GM21717 (cell line): ENCODE data around the gene ARFGAP3.

Source experiments
- ATAC-seq: cut with Tn5 transposase; IDR thresholded peaks from one replicate; pipeline ENCODE4 v1.9.1; 2021; ENCODE audit warnings: mild to moderate bottlenecking, moderate library complexity; ENCODE audit not compliant: unreplicated experiment

Gene ARFGAP3, protein sequence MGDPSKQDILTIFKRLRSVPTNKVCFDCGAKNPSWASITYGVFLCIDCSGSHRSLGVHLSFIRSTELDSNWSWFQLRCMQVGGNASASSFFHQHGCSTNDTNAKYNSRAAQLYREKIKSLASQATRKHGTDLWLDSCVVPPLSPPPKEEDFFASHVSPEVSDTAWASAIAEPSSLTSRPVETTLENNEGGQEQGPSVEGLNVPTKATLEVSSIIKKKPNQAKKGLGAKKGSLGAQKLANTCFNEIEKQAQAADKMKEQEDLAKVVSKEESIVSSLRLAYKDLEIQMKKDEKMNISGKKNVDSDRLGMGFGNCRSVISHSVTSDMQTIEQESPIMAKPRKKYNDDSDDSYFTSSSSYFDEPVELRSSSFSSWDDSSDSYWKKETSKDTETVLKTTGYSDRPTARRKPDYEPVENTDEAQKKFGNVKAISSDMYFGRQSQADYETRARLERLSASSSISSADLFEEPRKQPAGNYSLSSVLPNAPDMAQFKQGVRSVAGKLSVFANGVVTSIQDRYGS

DNA sequence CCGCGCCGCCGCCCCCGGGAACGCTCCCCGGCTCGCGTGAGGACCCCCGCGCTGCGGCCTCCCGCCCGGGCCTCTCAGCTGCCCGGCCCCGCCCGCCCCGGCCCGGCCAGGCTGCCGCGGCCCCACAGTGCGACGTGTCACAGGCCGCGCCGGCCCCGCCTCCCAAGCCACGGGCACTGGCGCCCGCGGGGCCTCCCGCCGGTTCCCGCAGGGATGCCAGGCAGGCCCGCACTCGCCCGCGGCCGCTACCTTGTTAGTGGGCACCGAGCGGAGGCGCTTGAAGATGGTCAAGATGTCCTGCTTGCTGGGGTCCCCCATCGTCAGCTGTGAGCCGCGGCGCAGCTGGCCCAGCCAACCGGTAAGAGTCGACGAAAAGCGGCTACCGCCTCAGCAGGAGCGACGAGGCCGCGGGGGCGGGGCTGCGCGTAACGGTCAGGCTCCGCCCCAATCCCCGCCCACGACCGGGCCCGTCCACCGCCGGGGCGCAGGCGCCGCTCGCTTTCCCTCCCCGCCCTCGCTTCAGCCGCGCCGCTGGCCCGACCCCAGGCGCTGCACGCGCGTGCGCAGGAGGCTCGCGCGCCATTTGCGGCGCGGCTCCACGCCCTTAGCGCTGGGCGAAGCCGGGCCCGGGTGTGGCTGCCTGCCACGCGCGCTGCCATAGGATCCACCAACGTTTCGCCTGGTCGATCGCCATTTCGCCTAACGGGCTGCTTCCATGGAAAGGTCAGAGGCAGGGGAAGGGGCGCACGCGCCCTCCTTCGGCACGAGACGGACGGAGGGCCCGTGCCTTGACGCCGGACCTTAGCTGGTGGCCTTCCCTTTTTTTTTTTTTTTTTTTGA lies at the start of gene ARFGAP3:
Gene ARFGAP3 (minus strand): TSS at position 409 of the 840 bp plus-strand sequence. CDS start 91 bp downstream, at position 318.
- ATAC-seq = peak; percentile 61

DNA sequence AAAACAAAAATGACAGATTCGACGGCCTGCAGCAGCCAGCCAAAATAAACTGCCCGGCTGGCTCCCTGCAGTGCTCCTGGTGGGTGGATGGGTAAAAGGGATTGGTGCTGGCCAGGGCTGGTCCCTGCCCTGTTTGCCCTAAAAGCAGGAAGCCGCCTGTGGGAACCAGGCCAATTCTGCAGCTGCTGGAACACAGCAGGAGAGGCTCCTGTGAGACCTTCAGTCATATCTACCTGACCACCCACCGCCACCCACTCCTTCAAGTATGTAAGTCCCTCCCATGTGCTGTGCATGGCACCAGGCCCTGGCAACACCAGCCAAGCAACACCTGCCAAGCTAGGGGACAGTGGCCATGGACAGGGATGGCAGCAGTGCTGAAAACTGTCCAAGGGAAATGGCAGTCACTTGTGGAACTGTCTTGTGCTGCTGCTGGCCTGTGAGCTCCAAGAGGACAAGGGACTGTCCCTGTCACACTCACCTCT lies 48.7 kb upstream of the ARFGAP3 start:
- ATAC-seq = no peak

DNA sequence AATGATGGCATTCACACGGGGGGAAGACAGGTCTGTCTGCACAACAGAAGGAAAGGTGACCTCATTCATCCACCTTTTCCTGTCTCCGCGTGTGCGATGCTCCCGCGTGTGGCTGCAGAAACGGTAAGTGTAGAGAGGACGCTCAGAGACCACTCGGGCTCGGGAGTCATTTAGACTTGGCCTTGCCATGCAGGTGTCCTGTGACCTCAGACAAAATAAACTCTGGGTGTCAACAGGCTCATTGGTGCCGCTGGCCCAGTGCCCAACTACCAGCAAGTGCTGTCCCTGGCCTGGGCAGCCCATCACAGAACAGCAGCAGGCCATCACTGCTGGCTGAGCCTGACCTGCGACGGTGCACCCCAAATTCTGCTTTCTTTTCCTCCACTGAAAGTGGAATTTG lies 48.1 kb upstream of the ARFGAP3 start:
- ATAC-seq = no peak

DNA sequence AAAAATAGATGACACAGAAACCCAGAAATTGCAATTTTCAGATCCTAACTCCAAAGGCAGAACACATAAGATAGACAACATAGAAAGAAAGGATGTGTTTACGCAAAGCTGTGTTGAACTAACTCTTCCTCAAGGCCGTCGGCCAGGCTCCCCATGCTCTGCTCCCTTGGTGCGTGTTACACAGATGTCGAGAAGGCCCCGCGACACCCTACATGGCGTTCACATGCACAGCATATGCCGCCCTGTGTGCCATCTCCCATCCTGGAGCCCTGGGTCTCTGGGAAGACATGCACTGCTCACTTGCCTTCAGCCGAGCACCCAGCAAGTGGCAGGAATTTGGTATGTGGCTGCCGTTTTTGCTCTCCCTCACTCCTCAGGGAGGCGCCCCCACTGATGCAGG lies 47.0 kb upstream of the ARFGAP3 start:
- ATAC-seq = no peak

DNA sequence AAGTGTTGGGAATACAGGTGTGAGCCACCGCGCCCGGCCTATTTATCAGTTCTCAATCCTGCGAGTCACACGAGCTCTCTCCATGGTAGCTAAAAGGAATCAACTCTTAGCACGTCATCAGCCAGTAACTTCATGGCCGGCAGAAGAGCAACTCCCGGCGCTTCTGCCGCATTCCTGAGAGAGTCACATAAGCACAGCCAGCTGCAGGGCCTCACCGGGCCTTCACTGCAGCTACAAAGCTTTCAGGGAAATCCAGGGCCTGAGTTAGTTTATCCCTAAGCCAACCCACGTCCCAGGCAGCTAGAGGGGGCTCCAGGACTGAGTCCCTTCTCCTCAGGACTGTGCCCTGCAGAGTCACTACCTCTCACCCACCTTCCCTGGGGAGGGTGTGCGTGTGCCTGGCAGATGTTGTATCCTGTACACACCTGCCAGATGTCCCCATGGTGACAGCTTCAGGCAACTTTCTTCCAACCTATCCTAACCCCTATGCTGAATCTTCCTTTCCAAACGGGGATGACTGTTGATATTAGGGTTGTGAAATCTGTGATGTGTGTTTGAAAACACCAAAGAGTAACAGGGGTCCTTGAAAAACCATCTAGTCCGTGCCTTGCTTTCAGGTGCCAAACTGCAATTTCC lies 45.9 kb upstream of the ARFGAP3 start:
- ATAC-seq = no peak

DNA sequence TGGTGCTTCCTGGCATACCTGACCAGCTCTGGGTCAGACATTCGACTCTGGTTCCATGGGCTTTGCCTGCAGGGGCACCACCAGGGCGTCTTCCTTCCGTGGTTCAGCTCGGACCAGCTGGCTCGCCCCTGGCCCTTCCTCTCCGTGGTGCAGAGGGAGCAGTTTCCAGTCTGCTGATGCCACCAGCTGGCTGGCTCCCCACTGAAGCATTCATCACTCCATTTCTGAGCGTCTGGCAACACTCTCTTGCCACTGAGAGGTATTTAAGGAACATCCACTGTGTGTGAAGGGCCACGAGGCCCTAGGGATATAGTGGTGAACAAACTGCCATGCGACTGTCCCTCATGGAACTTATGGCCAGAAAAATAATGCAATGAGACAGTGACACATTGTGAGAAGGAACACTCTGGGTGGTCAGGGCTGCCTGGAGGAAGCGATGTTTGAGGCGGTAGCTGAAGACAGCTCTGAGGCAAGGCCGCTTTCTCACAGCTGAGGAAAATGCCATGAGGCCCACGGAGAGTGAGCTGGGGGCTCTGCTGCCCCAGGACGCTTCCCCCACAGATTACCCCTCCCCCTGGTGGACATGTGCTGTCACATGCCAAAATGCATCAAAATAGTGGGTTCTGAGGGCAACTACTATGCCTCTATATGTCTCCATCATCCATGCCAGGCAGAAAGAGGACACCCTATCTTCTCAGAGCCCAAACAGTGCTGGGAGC lies 44.9 kb upstream of the ARFGAP3 start:
- ATAC-seq = no peak

DNA sequence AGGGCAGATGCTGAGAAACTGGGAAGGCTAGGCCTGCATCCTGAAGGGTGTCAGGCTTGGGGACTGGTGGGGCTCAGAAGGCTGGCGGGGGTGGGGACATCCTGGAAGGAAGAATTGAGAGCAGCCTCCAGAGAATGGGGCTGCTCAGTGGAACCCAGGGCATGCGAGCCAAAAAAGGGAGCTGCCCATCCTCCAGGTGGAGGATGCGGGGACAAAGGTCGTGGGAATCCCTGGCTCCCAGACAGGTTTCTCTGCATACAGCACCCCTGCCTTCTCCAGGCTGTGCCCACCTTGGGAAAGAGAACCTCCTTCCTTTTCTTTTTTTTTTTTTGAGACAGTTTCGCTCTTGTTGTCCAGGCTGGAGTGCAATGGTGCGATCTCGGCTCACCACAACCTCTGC lies 40.9 kb upstream of the ARFGAP3 start:
- no peak for ATAC-seq

DNA sequence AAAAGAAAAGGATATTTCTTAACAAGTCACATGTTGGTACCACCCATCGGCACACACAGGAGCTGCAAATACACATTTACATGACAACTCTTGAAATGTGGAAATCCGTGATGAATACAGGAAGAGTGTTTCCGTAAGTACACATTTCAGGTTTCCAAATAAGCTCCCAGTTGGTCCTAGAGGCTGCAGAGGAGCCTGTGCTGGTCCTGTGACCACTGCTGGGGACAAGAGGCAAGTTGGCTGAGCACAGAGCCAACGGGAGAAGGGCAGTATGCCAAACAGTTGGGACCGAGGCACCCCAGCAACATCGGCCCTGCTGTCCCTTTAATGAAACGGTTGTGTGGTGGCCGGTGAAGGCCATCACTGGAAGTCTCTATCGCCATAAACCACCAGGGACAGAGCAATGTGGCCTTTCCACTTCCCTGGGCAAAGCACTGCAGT lies 38.5 kb upstream of the ARFGAP3 start:
- no peak for ATAC-seq

DNA sequence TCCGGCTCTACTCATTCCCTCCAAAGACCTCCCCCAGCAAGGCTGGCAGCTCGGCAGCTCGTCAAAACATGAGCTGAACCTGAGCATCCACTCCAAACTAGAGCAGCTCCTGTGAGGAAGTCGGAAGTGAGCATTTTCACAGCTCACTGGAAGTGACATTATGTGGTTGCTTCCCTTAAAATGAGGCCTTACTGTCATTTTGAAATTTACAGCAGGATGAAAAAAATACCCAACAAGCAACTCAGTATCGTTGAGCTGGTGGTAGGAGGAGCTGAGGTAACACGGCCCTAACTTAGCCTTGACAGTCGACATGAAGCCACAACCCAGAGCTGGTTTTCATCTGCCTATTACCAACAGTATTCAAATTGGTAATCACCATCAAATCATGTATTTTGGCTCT lies 38.0 kb upstream of the ARFGAP3 start:
- ATAC-seq = no peak

DNA sequence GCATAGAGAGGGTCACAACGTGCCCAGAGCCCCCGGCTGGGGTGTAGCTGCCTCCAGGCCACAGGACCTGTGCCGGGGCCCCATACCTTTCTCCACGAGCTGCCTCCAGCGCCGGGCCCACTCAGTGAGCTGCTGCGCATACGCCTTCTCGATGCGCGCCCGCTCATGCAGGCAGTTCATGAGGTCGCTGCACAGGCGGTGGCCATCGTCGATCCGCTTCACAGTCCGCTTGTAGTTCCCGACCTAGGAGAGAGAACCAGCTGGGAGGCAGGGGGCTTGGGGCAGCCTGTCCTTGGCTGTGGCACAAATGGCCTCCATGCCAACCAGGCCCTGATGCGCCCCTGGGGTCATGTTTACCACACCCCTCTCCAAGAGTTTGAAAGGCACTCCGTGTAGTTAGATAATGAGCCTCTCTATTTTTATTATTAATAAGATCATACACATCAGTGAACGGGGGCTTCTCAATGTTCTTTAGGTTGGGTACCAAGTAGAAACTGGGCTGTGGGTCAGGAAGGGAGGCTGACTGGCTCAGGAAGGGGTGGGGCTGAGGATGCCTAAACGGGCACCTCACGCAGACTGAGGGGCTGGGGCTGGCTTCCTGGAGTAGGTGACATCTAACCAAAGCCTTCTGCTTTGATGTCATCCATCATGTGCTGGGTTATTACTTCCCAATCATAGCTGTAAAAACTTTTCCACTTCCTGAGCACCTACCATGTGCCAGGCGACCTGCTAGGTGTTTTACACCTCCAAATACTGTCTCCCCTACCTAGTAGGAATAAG lies 36.5 kb upstream of the ARFGAP3 start:
- ATAC-seq = no peak

DNA sequence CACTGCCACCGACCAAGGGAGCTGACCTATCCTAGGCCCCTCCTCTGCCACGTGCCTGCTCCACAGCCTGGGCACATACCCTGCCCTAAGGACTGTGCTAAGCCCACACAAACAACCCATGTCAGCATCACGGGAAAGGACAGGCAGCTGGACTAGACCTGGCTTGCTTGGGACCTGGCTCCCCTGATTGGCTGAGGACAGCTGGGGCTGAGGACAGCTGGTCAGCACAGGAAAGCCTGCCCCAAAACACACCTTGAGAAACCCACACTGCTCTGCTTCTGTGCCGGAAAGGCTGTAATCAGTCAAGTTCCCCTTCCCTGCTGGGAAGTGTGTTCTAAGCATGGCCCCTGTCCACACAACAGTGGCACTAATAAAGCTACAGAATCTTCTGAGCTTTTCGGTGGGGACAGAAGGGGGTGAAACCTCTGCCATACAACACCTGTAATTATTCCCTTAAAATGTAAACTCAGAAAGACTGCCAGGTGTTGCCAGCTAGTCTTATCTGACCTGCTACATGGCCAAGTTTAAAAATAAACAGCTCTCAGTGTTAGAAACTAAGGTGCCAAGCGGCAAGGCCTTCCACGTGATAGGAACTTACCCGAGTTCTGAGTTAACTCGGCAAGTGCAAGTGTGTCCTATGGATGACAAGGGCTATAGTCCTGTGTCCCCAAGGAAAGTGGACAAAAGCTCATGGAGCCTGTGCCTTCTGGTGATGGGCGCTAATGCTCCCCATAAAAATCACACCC lies 35.7 kb upstream of the ARFGAP3 start:
- no peak for ATAC-seq

DNA sequence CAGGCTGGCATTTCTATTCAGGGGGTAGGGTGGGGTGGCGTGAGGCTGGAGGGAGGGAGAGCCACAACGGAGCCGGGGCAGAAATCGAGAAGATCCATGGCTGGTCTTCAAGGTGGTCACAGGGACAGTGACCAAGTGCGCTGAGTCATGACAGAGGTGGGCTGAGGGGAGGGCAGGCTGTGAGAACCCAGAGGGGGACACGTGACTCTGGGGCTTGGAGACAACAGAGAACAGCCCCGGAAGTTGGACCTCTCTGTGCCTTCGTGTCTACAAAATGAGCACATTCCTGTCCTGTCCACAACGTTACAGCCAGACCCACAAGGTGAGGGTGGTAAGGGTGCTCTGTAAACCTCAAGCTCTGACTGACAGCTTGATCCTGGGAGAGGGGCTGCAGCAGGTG lies 35.1 kb upstream of the ARFGAP3 start:
- ATAC-seq = no peak

DNA sequence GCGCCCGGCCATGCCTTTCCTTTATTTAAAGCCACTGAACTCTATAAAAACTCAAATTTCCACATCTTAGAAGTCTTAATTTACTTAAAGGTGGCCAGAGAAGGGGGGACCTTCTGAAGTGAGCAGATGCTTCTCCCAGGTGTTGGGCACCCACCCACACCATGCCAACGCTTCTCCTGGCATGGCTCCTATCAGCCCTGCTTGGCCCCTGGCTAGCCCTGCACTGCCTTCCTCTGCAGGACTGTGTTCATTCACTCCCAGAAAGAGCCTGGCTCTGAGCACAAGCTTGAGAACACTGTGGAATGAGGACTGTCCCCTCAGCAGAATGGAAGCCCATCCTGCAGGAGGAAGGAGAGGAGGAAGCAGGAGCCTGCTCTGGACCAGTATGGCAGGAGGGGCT lies 34.6 kb upstream of the ARFGAP3 start:
- ATAC-seq = no peak

DNA sequence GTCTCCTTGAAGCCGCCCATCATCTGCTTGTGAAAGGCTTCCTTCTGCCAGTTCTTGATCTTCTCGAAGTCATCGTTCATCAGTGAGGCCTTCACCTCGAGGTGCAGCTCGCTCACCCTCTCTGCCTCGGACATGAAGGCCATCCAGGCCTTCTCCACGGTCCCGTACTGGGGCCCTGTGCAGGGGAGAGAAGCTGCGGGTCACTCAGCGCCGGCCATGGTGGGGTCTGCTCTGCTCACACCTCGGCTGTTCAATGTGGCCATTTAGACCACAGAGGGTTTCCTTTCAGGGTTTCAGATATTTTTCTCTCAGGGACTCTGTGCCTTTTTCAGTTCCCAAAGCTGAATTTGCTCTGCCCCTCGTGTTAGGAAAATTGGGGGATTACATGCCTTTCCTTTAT lies 33.9 kb upstream of the ARFGAP3 start:
- no peak for ATAC-seq

DNA sequence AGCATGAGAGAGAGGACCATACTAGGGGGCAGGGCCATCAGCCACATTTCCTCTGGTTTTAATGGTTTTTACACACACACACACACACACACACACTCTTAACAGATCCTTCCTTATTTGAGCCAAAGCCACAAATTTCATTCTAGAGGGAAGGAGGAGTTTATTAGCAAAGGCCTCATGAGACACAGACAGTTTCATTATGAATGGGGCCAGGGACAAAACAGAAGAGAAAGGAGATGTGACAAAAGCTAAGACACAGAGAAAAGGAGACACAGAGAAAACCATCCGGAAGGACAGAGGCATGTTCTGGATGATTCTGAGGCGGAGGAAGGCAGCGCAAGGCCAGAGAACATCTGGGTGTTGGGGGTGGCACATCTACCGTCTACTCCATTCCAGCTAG lies 32.2 kb upstream of the ARFGAP3 start:
- ATAC-seq = no peak

DNA sequence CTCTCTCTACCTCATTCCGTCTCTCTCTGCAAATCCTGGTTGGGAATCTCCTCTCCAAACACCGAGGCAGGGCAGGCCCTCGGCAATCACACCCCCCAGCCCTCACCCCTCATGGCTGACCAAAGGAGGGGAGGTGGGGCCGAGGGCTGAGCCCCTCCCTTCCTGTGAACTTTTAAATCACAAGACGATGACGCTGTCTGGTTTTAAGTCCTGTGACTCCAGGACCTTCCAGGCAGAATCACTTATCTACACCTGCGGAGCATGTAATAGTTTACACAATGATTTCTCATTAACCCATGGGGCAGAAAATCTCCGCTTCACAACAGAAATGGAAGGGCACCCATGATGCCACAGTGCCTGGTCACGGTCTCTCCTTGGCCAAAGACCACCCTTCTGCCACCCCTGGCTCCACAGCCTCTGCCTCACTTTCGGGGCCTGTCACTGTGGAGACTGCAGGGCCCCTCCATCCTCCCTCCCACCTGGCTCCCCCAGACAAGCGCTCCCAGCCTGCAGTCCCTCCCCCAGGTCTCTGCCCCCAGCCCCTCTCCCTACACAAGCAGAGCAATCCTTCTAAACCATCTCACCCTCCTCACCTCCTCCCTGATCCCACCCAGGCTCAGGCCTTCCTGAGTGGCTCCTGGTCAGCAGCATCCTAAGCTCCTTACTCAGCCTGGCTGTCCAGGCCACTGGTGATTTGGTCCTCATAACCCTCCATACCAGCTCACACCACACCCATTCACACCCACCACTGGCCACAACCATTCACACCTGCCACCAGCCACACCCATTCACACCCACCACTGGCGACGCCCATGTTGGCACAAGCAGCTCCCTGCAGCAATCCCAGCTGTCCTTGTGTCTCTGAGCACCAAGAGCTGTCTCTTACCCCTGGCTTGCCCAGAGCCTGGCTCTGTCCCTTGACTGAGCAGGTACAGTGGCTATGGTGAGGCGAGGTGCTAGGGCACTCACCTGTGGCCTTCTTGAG lies 30.7 kb upstream of the ARFGAP3 start:
- no peak for ATAC-seq

DNA sequence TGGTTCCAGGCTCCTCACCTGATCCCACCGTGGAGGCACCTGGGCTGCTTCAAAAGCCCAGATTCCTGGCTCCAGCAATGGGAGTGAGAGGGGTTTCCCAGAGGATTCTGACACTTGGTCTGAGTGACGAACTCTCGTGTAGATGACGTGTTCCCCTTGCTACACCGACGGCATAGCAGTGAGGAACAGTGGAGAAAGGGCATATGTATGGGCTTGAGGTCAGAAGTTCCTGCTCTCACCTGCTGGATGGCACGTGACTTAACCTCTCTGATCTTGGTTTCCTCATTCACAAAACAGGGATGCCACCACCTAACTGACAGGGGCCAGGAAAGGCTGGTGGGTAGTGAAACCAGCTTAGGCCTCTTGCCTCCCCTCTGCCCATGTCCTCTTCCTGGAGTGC lies 30.0 kb upstream of the ARFGAP3 start:
- ATAC-seq = no peak

DNA sequence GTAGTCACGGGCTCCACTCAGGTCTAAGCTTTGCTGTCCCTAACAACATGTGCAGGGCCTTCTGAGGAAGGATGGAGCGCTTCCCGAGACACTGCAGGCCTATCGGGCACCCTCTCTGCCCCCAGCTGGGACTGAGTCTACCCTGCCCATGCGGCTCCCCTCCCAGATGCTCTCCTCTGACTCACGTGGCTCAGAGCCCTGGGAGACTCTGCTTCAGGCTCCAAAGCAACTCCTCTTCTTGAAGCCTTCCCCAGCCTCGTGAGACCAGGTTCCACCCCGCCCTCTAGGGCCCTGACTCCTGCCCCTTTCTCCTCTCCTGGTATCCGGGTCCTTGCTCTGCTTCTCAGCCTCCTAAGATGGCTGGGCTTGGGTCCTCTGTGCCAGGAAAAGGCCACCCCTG lies 28.4 kb upstream of the ARFGAP3 start:
- no peak for ATAC-seq
